HepG2 (cell line): ENCODE data around the gene ZNF526. TPM values are rescaled to one million over a fixed set of nuclear protein-coding genes. Genes with fewer than 3 reads are reported as not detected.

Experiments used
- ASH2L ChIP-seq: fragments of 300-600, 200-600 bp; sonication (generic); IDR thresholded peaks from 2 replicates; pipeline ENCODE4 v1.7.0; 2017; ENCODE audit warnings: low read depth, mild to moderate bottlenecking, moderate library complexity, mixed read lengths, low read length; ENCODE audit not compliant: insufficient read length
- ATF7 ChIP-seq, 2 experiments: fragments of 450-650 bp in 1 of 2; sonication (generic) in 1 of 2; formaldehyde crosslinking in 1 of 2; IDR thresholded peaks; 2 replicates each; pipeline versions ENCODE4 v1.4.0 to v1.6.1; 2016 to 2020; ENCODE audit warnings: antibody characterized with exemption in 1 of 2, mild to moderate bottlenecking in 1 of 2, missing genetic modification reagents in 1 of 2
- CBX2 ChIP-seq, 2 experiments: fragments of 200-600 bp in 1 of 2; sonication (generic); formaldehyde crosslinking in 1 of 2; IDR thresholded peaks; 2 replicates each; pipeline versions ENCODE4 v1.7.0 to v1.8.1; 2018 to 2022; ENCODE audit warnings: low read depth in 2 of 2, low read length in 1 of 2, mild to moderate bottlenecking in 1 of 2, missing genetic modification reagents in 1 of 2
- GLI4 ChIP-seq: sonication (generic); formaldehyde crosslinking; IDR thresholded peaks from 2 replicates; pipeline ENCODE4 v1.5.1; 2020; ENCODE audit warnings: missing genetic modification reagents, mild to moderate bottlenecking, moderate library complexity, borderline replicate concordance
- HOXA9 ChIP-seq: sonication (generic); formaldehyde crosslinking; IDR thresholded peaks from 2 replicates; pipeline ENCODE4 v1.8.1; 2022; ENCODE audit warnings: missing genetic modification reagents, mild to moderate bottlenecking, moderate library complexity, borderline replicate concordance
- KAT2B ChIP-seq: fragments of 150-350 bp; IDR thresholded peaks from 2 replicates; pipeline ENCODE4 v1.6.1; 2014; ENCODE audit warnings: low read depth, low read length, borderline replicate concordance
- PCBP1 ChIP-seq: fragments of 200-400 bp; formaldehyde crosslinking; IDR thresholded peaks from 2 replicates; pipeline ENCODE4 v1.6.1; 2017; ENCODE audit warnings: mild to moderate bottlenecking, low read depth, low read length, borderline replicate concordance
- PITX1 ChIP-seq: sonication (generic); formaldehyde crosslinking; IDR thresholded peaks from 2 replicates; pipeline ENCODE4 v1.5.1; 2020; ENCODE audit warnings: mild to moderate bottlenecking, missing genetic modification reagents
- POGZ ChIP-seq: sonication (generic); formaldehyde crosslinking; IDR thresholded peaks from 2 replicates; pipeline ENCODE4 v1.4.0; 2020; ENCODE audit warnings: mild to moderate bottlenecking, missing genetic modification reagents
- RORA ChIP-seq: sonication (generic); formaldehyde crosslinking; IDR thresholded peaks from 2 replicates; pipeline ENCODE4 v1.5.0; 2020; ENCODE audit warnings: mild to moderate bottlenecking, missing genetic modification reagents, moderate library complexity
- SPEN ChIP-seq: sonication (generic); formaldehyde crosslinking; IDR thresholded peaks from 2 replicates; pipeline ENCODE4 v1.5.1; 2020; ENCODE audit warnings: low read depth, mild to moderate bottlenecking, missing genetic modification reagents
- YEATS4 ChIP-seq: sonication (generic); formaldehyde crosslinking; IDR thresholded peaks from 2 replicates; pipeline ENCODE4 v1.4.0; 2020; ENCODE audit warnings: missing genetic modification reagents, borderline replicate concordance
- ZNF546 ChIP-seq: sonication (generic); formaldehyde crosslinking; conservative IDR thresholded peaks from 2 replicates; pipeline ENCODE4 v1.8.1; 2023; ENCODE audit warnings: mild to moderate bottlenecking, missing genetic modification reagents
- ZNF558 ChIP-seq: sonication (generic); formaldehyde crosslinking; IDR thresholded peaks from 2 replicates; pipeline ENCODE4 v1.9.0; 2022; ENCODE audit warnings: mild to moderate bottlenecking, missing genetic modification reagents, borderline replicate concordance
- ZNF577 ChIP-seq: sonication (generic); formaldehyde crosslinking; IDR thresholded peaks from 2 replicates; pipeline ENCODE4 v1.4.0; 2020; ENCODE audit warnings: mild to moderate bottlenecking, low read depth, missing genetic modification reagents, borderline replicate concordance
- ZNF737 ChIP-seq: sonication (generic); formaldehyde crosslinking; IDR thresholded peaks from 2 replicates; pipeline ENCODE4 v1.5.0; 2020; ENCODE audit warnings: missing genetic modification reagents, mild to moderate bottlenecking, borderline replicate concordance
- polyA plus RNA-seq, 8 experiments: library from polyadenylated mRNA; depleted of rRNA in 3 of 8; stranded (reverse) in 7 of 8; unstranded in 1 of 8; fragments of >200 nt; fragmentation: Illumina TruSeq in 4 of 8; extraction: Trizol in 4 of 8; gene quantifications; 2 replicates each; pipeline versions ENCODE4 v1.2.1 to v1.2.3, GENCODE V29; 2011 to 2016; ENCODE audit warnings: low read depth in 4 of 8, missing spikeins in 1 of 8, mixed read lengths in 1 of 8; ENCODE audit not compliant: insufficient read depth in 1 of 8
- total RNA-seq, 5 experiments: library from RNA; depleted of rRNA; stranded (reverse); fragments of >200 nt; fragmentation: Illumina TruSeq; extraction: Trizol; gene quantifications; 2 replicates each; pipeline ENCODE4 v1.2.3, GENCODE V29; 2016; ENCODE audit warnings: low read depth in 1 of 5
- TF ChIP-seq, protein P1 (sequence below): sonication (generic); formaldehyde crosslinking; IDR thresholded peaks from 2 replicates; pipeline ENCODE4 v1.8.0; 2022; ENCODE audit warnings: mild to moderate bottlenecking, missing genetic modification reagents, moderate library complexity
- TF ChIP-seq, protein P2 (sequence below): sonication (generic); formaldehyde crosslinking; IDR thresholded peaks from 2 replicates; pipeline ENCODE4 v1.4.0; 2020; ENCODE audit warnings: missing genetic modification reagents, mild to moderate bottlenecking, borderline replicate concordance
- TF ChIP-seq, protein P3 (sequence below): conservative IDR thresholded peaks from 2 replicates; pipeline ENCODE4 v1.6.1; 2018; ENCODE audit warnings: missing genetic modification reagents
- TF ChIP-seq, protein P4 (sequence below): sonication (generic); formaldehyde crosslinking; IDR thresholded peaks from 2 replicates; pipeline ENCODE4 v1.4.0; 2020; ENCODE audit warnings: mild to moderate bottlenecking, missing genetic modification reagents, borderline replicate concordance

The ZNF526 gene
- total and polyA plus RNA-seq, 2 of the 13 experiments (the other 11 are each of a cell fraction or from before 2014, with no cell fraction given): 3.3 to 8.4 TPM

DNA sequence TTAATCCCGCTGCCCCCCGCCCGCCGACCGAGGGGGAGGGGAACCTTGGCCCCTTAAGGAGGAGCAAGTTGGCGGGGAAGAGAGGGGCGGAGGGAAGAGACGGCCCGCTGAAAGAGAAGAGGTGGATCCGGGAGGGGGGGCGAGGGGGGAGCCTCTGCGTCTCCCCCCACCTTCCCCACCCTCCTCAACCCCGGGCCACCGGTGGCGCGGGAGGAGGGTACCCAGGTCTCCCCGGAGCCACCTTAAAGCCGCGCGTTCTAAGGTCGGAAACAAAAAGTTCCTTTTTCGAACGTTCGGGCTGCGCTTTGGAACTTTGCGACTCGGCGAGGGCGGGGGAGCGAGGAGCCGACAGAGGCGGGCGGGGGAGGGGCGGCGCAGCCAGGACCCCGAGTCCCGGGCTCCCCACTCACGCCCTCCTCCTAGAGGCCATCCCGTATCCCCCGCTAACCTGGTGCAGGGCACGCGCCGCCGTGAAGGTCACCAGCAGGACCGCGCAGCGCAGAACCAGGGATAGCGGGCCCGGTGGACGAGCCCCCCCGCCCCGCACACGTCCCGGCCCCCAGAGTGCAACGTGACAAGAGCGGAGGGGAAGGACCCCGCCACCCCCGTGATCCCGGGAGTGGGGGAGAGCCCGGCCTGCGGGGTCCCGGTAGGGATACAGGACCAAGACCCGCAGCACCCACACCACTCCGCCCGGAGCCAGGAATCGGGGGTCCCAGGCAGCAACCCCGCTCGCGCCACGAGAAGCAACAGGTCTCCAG lies 34.2 kb downstream of the ZNF526 start (continued):
- TF ChIP-seq CBX2 (IDR thresholded peaks at IDR 0.05; ENCODE audit: low read depth, low read length): no peak
- no peak for TF ChIP-seq CBX2 (CRISPR knock-in tag; IDR thresholded peaks at IDR 0.05; ENCODE audit: low read depth)
- no peak for TF ChIP-seq RORA (CRISPR knock-in tag)
- TF ChIP-seq HOXA9 (CRISPR knock-in tag): no peak
- TF ChIP-seq KAT2B: no peak
- no peak for TF ChIP-seq ZNF737 (CRISPR knock-in tag)
- no peak for TF ChIP-seq POGZ
- peak; percentile 58; the same call in 1 of the 2 replicates for TF ChIP-seq PCBP1
- TF ChIP-seq, protein P1, sequence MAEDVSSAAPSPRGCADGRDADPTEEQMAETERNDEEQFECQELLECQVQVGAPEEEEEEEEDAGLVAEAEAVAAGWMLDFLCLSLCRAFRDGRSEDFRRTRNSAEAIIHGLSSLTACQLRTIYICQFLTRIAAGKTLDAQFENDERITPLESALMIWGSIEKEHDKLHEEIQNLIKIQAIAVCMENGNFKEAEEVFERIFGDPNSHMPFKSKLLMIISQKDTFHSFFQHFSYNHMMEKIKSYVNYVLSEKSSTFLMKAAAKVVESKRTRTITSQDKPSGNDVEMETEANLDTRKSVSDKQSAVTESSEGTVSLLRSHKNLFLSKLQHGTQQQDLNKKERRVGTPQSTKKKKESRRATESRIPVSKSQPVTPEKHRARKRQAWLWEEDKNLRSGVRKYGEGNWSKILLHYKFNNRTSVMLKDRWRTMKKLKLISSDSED (CRISPR knock-in tag): no peak
- 0 out of 2 replicates have a peak, but pooled peaks have one; percentile 29 for TF ChIP-seq ZNF558 (CRISPR knock-in tag)
- TF ChIP-seq SPEN (CRISPR knock-in tag): no peak
- TF ChIP-seq, protein P2, sequence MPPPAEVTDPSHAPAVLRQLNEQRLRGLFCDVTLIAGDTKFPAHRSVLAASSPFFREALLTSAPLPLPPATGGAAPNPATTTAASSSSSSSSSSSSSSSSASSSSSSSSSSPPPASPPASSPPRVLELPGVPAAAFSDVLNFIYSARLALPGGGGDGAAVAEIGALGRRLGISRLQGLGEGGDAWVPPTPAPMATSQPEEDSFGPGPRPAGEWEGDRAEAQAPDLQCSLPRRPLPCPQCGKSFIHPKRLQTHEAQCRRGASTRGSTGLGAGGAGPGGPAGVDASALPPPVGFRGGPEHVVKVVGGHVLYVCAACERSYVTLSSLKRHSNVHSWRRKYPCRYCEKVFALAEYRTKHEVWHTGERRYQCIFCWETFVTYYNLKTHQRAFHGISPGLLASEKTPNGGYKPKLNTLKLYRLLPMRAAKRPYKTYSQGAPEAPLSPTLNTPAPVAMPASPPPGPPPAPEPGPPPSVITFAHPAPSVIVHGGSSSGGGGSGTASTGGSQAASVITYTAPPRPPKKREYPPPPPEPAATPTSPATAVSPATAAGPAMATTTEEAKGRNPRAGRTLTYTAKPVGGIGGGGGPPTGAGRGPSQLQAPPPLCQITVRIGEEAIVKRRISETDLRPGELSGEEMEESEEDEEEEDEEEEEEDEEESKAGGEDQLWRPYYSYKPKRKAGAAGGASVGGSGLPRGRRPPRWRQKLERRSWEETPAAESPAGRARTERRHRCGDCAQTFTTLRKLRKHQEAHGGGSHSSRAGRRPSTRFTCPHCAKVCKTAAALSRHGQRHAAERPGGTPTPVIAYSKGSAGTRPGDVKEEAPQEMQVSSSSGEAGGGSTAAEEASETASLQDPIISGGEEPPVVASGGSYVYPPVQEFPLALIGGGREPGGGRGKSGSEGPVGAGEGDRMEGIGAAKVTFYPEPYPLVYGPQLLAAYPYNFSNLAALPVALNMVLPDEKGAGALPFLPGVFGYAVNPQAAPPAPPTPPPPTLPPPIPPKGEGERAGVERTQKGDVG (CRISPR knock-in tag): 0 out of 2 replicates have a peak, but pooled peaks have one; percentile 8
- TF ChIP-seq, protein P3, sequence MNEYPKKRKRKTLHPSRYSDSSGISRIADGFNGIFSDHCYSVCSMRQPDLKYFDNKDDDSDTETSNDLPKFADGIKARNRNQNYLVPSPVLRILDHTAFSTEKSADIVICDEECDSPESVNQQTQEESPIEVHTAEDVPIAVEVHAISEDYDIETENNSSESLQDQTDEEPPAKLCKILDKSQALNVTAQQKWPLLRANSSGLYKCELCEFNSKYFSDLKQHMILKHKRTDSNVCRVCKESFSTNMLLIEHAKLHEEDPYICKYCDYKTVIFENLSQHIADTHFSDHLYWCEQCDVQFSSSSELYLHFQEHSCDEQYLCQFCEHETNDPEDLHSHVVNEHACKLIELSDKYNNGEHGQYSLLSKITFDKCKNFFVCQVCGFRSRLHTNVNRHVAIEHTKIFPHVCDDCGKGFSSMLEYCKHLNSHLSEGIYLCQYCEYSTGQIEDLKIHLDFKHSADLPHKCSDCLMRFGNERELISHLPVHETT (CRISPR knock-in tag): peak; percentile 92
- TF ChIP-seq, protein P4, sequence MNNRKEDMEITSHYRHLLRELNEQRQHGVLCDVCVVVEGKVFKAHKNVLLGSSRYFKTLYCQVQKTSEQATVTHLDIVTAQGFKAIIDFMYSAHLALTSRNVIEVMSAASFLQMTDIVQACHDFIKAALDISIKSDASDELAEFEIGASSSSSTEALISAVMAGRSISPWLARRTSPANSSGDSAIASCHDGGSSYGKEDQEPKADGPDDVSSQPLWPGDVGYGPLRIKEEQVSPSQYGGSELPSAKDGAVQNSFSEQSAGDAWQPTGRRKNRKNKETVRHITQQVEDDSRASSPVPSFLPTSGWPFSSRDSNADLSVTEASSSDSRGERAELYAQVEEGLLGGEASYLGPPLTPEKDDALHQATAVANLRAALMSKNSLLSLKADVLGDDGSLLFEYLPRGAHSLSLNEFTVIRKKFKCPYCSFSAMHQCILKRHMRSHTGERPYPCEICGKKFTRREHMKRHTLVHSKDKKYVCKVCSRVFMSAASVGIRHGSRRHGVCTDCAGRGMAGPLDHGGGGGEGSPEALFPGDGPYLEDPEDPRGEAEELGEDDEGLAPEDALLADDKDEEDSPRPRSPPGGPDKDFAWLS: no peak
- no peak for TF ChIP-seq ZNF577 (CRISPR knock-in tag)
- no peak for TF ChIP-seq ZNF546 (CRISPR knock-in tag)
- no peak for TF ChIP-seq ATF7 (IDR thresholded peaks at IDR 0.05)
- TF ChIP-seq ATF7 (CRISPR knock-in tag; IDR thresholded peaks at IDR 0.05): no peak
- TF ChIP-seq GLI4 (CRISPR knock-in tag): no peak
- TF ChIP-seq YEATS4 (CRISPR knock-in tag): no peak; the same call in 1 of the 2 replicates
- TF ChIP-seq PITX1 (CRISPR knock-in tag): peak; percentile 73
- peak; percentile 79 for TF ChIP-seq ASH2L
